SK-N-SH treated with all-trans-retinoic acid at 6 μM for 48 hours (cell line): ENCODE measurements around the gene SNRPA1.
"Not testable (repeated sequence)": the region's sequence is repeated elsewhere in the genome, so short reads cannot be mapped to it uniquely, and the experiment has no call there.

ENCODE experiments used
- ATAC-seq: fragments of 200-7000 bp; cut with Tn5 transposase; 3 replicates; pipeline ENCODE4 v1.9.1; 2020; ENCODE audit warnings: mild to moderate bottlenecking, moderate library complexity
- ARNTL ChIP-seq: fragments of 450-650 bp; formaldehyde crosslinking; IDR thresholded peaks from 2 replicates; pipeline ENCODE4 v1.5.0; 2020; ENCODE audit warnings: low read depth, mild to moderate bottlenecking, moderate library complexity, borderline replicate concordance
- CREB5 ChIP-seq: fragments of 250-450 bp; sonication (Bioruptor Pico); IDR thresholded peaks from 2 replicates; pipeline ENCODE4 v1.5.1; 2020; ENCODE audit warnings: low read depth, mild to moderate bottlenecking, moderate library complexity
- CSDC2 ChIP-seq: fragments of 250-450 bp; sonication (Bioruptor Pico); IDR thresholded peaks from 2 replicates; pipeline ENCODE4 v1.5.0; 2020; ENCODE audit warnings: mild to moderate bottlenecking, moderate library complexity
- CSRNP3 ChIP-seq: fragments of 250-450 bp; sonication (Bioruptor Pico); IDR thresholded peaks from 2 replicates; pipeline ENCODE4 v1.5.1; 2021; ENCODE audit warnings: mild to moderate bottlenecking, moderate library complexity
- ISL1 ChIP-seq: fragments of 250-450 bp; sonication (Bioruptor Pico); IDR thresholded peaks from 2 replicates; pipeline ENCODE4 v2.1.2; 2022; ENCODE audit warnings: mild to moderate bottlenecking, moderate library complexity
- PATZ1 ChIP-seq: fragments of 250-450 bp; sonication (Bioruptor Pico); IDR thresholded peaks from 2 replicates; pipeline ENCODE4 v1.8.0; 2020; ENCODE audit warnings: mild to moderate bottlenecking, moderate library complexity, borderline replicate concordance
- PPARA ChIP-seq: fragments of 250-450 bp; sonication (Bioruptor Pico); IDR thresholded peaks from 2 replicates; pipeline ENCODE4 v1.5.0; 2020; ENCODE audit warnings: mild to moderate bottlenecking, borderline replicate concordance
- RARB ChIP-seq: fragments of 250-450 bp; sonication (Bioruptor Pico); IDR thresholded peaks from 2 replicates; pipeline ENCODE4 v1.8.0; 2021; ENCODE audit warnings: mild to moderate bottlenecking, moderate library complexity
- TCF4 ChIP-seq: fragments of 250-450 bp; sonication (Bioruptor Pico); IDR thresholded peaks from 2 replicates; pipeline ENCODE4 v1.8.0; 2021; ENCODE audit warnings: mild to moderate bottlenecking, moderate library complexity, borderline replicate concordance
- TOX ChIP-seq: fragments of 250-450 bp; sonication (Bioruptor Pico); IDR thresholded peaks from 2 replicates; pipeline ENCODE4 v1.8.0; 2021; ENCODE audit warnings: mild to moderate bottlenecking, moderate library complexity, borderline replicate concordance
- ZC3H10 ChIP-seq: fragments of 250-450 bp; sonication (Bioruptor Pico); IDR thresholded peaks from 2 replicates; pipeline ENCODE4 v1.5.1; 2021; ENCODE audit warnings: mild to moderate bottlenecking, moderate library complexity
- ZFP3 ChIP-seq: fragments of 250-450 bp; sonication (Bioruptor Pico); IDR thresholded peaks from 2 replicates; pipeline ENCODE4 v1.5.0; 2020; ENCODE audit warnings: mild to moderate bottlenecking, moderate library complexity
- ZFP30 ChIP-seq: fragments of 450-650 bp; formaldehyde crosslinking; IDR thresholded peaks from 2 replicates; pipeline ENCODE4 v1.5.0; 2022; ENCODE audit warnings: mild to moderate bottlenecking, moderate library complexity
- ZNF565 ChIP-seq: fragments of 450-650 bp; formaldehyde crosslinking; conservative IDR thresholded peaks from 2 replicates; pipeline ENCODE4 v1.5.0; 2020; ENCODE audit warnings: low read depth, mild to moderate bottlenecking, moderate library complexity
- ZNF70 ChIP-seq: fragments of 450-650 bp; formaldehyde crosslinking; IDR thresholded peaks from 2 replicates; pipeline ENCODE4 v1.5.0; 2020; ENCODE audit warnings: mild to moderate bottlenecking, moderate library complexity
- TF ChIP-seq, protein P1 (sequence below): fragments of 250-450 bp; sonication (Bioruptor Pico); IDR thresholded peaks from 2 replicates; pipeline ENCODE4 v1.5.0; 2020; ENCODE audit warnings: mild to moderate bottlenecking, moderate library complexity
- TF ChIP-seq, protein P2 (sequence below): fragments of 250-450 bp; sonication (Bioruptor Pico); IDR thresholded peaks from 2 replicates; pipeline ENCODE4 v1.8.0; 2021; ENCODE audit warnings: low read depth, mild to moderate bottlenecking, moderate library complexity, borderline replicate concordance

Gene SNRPA1

DNA sequence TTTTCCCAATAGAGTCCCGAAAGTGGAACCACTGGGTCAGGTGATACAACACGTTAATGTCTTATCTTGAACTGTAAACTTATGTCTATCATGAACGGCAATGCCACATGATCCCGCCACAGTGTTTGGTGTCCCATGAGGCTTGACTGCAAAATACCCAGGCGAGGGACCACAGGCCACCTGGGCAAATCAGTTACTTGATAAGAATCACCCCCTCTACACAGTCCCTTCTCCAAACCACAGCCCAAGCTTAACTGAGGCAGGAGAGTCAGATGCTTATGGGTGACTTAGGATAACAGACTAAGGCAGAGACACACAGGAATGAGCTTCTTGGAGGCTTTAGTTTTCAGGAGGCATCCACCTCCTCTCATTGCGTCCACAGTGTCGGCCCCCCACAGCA lies 42.9 kb upstream of the SNRPA1 start:
- ATAC-seq = no peak
- no peak for TF ChIP-seq PATZ1
- no peak for TF ChIP-seq TOX (CRISPR knock-in tag)
- TF ChIP-seq ZFP3 (CRISPR knock-in tag) = no peak
- no peak for TF ChIP-seq ZNF565 (CRISPR knock-in tag)
- TF ChIP-seq CSRNP3 = no peak
- no peak for TF ChIP-seq ZNF70
- no peak for TF ChIP-seq CSDC2 (CRISPR knock-in tag)

GRCh38 chr15:101333907-101334789 lies 39.1 kb upstream of the SNRPA1 start:
- ATAC-seq = not testable (repeated sequence)

GRCh38 chr15:101332061-101332467 lies 37.0 kb upstream of the SNRPA1 start:
- ATAC-seq = no peak
- TF ChIP-seq PPARA (CRISPR knock-in tag) (no peak), ZNF70 (no peak), PATZ1 (no peak), TCF4 (CRISPR knock-in tag) (no peak), CSRNP3 (no peak), ZNF565 (CRISPR knock-in tag) (no peak), TOX (CRISPR knock-in tag) (no peak), CREB5 (CRISPR knock-in tag) (no peak), ZFP3 (CRISPR knock-in tag) (no peak), RARB (no peak), ZFP30 (CRISPR knock-in tag) (no peak), ZC3H10 (no peak), ARNTL (CRISPR knock-in tag) (no peak), ISL1 (CRISPR knock-in tag) (no peak)
- TF ChIP-seq, protein P1, sequence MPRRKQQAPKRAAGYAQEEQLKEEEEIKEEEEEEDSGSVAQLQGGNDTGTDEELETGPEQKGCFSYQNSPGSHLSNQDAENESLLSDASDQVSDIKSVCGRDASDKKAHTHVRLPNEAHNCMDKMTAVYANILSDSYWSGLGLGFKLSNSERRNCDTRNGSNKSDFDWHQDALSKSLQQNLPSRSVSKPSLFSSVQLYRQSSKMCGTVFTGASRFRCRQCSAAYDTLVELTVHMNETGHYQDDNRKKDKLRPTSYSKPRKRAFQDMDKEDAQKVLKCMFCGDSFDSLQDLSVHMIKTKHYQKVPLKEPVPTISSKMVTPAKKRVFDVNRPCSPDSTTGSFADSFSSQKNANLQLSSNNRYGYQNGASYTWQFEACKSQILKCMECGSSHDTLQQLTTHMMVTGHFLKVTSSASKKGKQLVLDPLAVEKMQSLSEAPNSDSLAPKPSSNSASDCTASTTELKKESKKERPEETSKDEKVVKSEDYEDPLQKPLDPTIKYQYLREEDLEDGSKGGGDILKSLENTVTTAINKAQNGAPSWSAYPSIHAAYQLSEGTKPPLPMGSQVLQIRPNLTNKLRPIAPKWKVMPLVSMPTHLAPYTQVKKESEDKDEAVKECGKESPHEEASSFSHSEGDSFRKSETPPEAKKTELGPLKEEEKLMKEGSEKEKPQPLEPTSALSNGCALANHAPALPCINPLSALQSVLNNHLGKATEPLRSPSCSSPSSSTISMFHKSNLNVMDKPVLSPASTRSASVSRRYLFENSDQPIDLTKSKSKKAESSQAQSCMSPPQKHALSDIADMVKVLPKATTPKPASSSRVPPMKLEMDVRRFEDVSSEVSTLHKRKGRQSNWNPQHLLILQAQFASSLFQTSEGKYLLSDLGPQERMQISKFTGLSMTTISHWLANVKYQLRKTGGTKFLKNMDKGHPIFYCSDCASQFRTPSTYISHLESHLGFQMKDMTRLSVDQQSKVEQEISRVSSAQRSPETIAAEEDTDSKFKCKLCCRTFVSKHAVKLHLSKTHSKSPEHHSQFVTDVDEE (CRISPR knock-in tag) = no peak
- TF ChIP-seq, protein P2, sequence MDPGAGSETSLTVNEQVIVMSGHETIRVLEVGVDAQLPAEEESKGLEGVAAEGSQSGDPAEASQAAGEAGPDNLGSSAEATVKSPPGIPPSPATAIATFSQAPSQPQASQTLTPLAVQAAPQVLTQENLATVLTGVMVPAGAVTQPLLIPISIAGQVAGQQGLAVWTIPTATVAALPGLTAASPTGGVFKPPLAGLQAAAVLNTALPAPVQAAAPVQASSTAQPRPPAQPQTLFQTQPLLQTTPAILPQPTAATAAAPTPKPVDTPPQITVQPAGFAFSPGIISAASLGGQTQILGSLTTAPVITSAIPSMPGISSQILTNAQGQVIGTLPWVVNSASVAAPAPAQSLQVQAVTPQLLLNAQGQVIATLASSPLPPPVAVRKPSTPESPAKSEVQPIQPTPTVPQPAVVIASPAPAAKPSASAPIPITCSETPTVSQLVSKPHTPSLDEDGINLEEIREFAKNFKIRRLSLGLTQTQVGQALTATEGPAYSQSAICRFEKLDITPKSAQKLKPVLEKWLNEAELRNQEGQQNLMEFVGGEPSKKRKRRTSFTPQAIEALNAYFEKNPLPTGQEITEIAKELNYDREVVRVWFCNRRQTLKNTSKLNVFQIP (CRISPR knock-in tag) = no peak
